Right lobe of liver (tissue), 4 donors: ENCODE data around the gene ZNF519.
"Not testable (repeated sequence)": the region's sequence is repeated elsewhere in the genome, so short reads cannot be mapped to it uniquely, and the experiment has no call there.

Experiments
- POLR2A ChIP-seq: fragments of 450-650 bp; IDR thresholded peaks from one replicate; pipeline ENCODE4 v1.6.1; 2017; ENCODE audit warnings: antibody characterized with exemption, mild to moderate bottlenecking
- TF ChIP-seq, protein P1 (sequence below), 4 donors: fragments of 200-600 bp in 3 of 4; fragments of 450-650 bp in 1 of 4; IDR thresholded peaks; one replicate each; pipeline versions ENCODE4 v1.5.1 to v1.8.0; 2016 to 2022; ENCODE audit warnings: antibody characterized with exemption in 4 of 4, mild to moderate bottlenecking in 2 of 4
- donor health status: DM: no; HTN: no; CAD: no.
- donor health status: DM: no; HTN: no; CAD: no.
- donor health status: DM: no; HTN: yes; CAD: no.

DNA sequence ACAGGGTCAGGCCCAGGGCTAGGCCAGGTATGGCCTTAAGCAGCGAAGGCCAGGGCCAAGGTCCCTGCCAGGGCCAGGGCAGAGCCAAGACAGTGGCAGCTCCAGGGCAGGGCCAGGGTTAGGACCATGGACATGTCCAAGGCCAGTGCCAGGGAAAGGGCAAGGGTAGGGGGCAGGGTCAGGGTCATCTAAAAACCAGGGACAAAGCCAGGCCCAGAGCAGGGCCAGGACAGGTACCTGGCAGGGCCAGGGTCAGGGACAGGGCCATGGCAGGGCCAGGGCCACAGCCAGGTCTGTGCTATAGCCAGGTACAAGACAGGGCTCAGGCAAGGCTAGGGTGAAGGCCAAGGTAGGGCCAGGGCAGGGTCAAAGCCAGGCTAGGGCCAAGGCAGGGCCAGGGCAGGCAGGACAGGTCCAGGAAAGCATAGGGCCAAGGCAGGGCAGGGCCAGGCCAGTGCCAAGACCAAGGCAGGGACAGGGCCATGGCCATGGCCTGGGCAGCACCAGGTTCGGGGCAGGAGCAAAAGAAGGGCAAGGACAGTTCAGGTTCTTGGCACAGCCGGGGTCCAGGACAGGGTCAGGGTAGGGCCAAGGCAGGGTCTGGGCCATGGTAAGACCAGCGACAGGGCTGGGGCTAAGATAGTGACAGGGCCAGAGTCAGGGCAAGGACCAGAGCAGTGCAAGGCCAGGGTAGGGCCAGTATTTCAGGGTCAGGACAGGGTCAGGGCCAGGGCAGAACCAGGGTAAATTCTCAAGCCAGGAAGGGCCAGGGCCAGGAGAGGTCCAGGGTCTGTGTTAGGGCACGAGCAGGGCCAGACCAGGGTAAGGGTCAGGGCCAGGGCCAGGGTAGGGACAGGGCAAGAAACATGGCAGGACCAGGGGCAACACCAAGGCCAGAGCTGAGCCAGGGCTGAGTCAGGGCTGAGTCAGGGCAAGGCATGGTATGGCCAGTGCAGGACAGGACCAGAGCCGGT, 40.2 kb upstream of the ZNF519 start:
- not testable (repeated sequence) for TF ChIP-seq POLR2A
- TF ChIP-seq, protein P1, sequence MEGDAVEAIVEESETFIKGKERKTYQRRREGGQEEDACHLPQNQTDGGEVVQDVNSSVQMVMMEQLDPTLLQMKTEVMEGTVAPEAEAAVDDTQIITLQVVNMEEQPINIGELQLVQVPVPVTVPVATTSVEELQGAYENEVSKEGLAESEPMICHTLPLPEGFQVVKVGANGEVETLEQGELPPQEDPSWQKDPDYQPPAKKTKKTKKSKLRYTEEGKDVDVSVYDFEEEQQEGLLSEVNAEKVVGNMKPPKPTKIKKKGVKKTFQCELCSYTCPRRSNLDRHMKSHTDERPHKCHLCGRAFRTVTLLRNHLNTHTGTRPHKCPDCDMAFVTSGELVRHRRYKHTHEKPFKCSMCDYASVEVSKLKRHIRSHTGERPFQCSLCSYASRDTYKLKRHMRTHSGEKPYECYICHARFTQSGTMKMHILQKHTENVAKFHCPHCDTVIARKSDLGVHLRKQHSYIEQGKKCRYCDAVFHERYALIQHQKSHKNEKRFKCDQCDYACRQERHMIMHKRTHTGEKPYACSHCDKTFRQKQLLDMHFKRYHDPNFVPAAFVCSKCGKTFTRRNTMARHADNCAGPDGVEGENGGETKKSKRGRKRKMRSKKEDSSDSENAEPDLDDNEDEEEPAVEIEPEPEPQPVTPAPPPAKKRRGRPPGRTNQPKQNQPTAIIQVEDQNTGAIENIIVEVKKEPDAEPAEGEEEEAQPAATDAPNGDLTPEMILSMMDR (IDR thresholded peaks at IDR 0.05), result not testable (repeated sequence)
